Bronchial epithelial cell (primary cell): ENCODE results near the gene KAZN. TPM values are rescaled to one million over a fixed set of nuclear protein-coding genes. Genes with fewer than 3 reads are reported as not detected.
"Not testable (repeated sequence)": the region's sequence is repeated elsewhere in the genome, so short reads cannot be mapped to it uniquely, and the experiment has no call there.

Experiments
- DNase-seq: peaks from one replicate; pipeline ENCODE4 v3.0.0-alpha.2; 2010; ENCODE audit warnings: low read depth
- FAIRE-seq: peaks from 2 replicates; lab custom pipeline; 2011; peaks lifted over from hg19 to GRCh38; lab: Jason Lieb, UNC
- H3K27me3 ChIP-seq: 2 replicates; pipeline ENCODE4 v1.5.1; 2011; ENCODE audit warnings: low read length; ENCODE audit not compliant: control insufficient read depth, insufficient read depth
- H3K36me3 ChIP-seq: 2 replicates; pipeline ENCODE4 v1.5.1; 2011; ENCODE audit warnings: low read length; ENCODE audit not compliant: control insufficient read depth, insufficient read depth
- H3K4me3 ChIP-seq: 2 replicates; pipeline ENCODE4 v1.5.1; 2011; ENCODE audit warnings: mild to moderate bottlenecking, low read depth, low read length, control low read depth
- CTCF ChIP-seq: IDR thresholded peaks from 2 replicates; pipeline ENCODE4 v1.5.1; 2011; ENCODE audit warnings: mild to moderate bottlenecking, moderate library complexity, low read length, control low read depth, inconsistent platforms; ENCODE audit not compliant: insufficient read depth, severe bottlenecking
- total RNA-seq: library from RNA; depleted of rRNA; stranded (reverse); fragments of >200 nt; gene quantifications from 2 replicates; pipeline ENCODE4 v1.2.1, GENCODE V29; 2014

Gene KAZN
- total RNA-seq, 1 donor from 2014 or later: 4.7 TPM

GRCh38 chr1:14577261-14577660 lies 21.2 kb upstream of the KAZN start:
- DNase-seq: no peak
- no peak for FAIRE-seq
- Histone ChIP-seq H3K4me3 (no peak overlapping the region), H3K36me3 (no peaks in the 10 kb centered on the region), H3K27me3 (no peaks in the 10 kb centered on the region)
- TF ChIP-seq CTCF: no peak

- Histone ChIP-seq H3K4me3 (no peak overlapping the region), H3K36me3 (no peaks in the 10 kb centered on the region), H3K27me3 (no peaks in the 10 kb centered on the region)
- peak; percentile 7 for DNase-seq
- FAIRE-seq: no peak
- TF ChIP-seq CTCF: no peak
Observed at GRCh38 chr1:14578156-14578555, 20.3 kb upstream of the KAZN start.

GRCh38 chr1:14580295-14580694 lies 18.2 kb upstream of the KAZN start:
- not testable (repeated sequence) for FAIRE-seq, H3K4me3 ChIP-seq, H3K36me3 ChIP-seq, H3K27me3 ChIP-seq, DNase-seq

GRCh38 chr1:14580986-14581385 lies 17.5 kb upstream of the KAZN start:
- FAIRE-seq (no peak), DNase-seq (no peak)
- Histone ChIP-seq H3K27me3 (no peaks in the 10 kb centered on the region), H3K4me3 (no peak overlapping the region), H3K36me3 (no peaks in the 10 kb centered on the region)
- TF ChIP-seq CTCF: no peak

GRCh38 chr1:14583788-14584187 lies 14.7 kb upstream of the KAZN start:
- H3K27me3 ChIP-seq: no peaks in the 10 kb centered on the region
- no peak overlapping the region for H3K4me3 ChIP-seq
- H3K36me3 ChIP-seq: no peaks in the 10 kb centered on the region
- no peak for TF ChIP-seq CTCF
- no peak for FAIRE-seq
- DNase-seq: peak; percentile 4

- FAIRE-seq (no peak), DNase-seq (no peak)
- H3K4me3 ChIP-seq: no peak overlapping the region
- no peaks in the 10 kb centered on the region for H3K27me3 ChIP-seq
- H3K36me3 ChIP-seq: no peaks in the 10 kb centered on the region
- no peak for TF ChIP-seq CTCF
Observed at GRCh38 chr1:14585728-14586127, 12.8 kb upstream of the KAZN start.
